SJSA1 (cell line): ENCODE data around the gene ELP2. TPM values are rescaled to one million over a fixed set of nuclear protein-coding genes. Genes with fewer than 3 reads are reported as not detected.
"Not testable (repeated sequence)": the region's sequence is repeated elsewhere in the genome, so short reads cannot be mapped to it uniquely, and the experiment has no call there.

Experiments
- DNase-seq, 2 experiments: peaks; one replicate each; pipeline ENCODE4 v3.0.0-alpha.2; 2015 to 2020; ENCODE audit warnings: low spot score in 2 of 2, low read depth in 1 of 2
- H3K27ac ChIP-seq: fragments of 250-450 bp; sonication (Bioruptor Pico); 2 replicates; pipeline ENCODE4 v1.5.1; 2020; ENCODE audit warnings: mild to moderate bottlenecking, moderate library complexity
- H3K27me3 ChIP-seq: fragments of 250-450 bp; sonication (Bioruptor Pico); replicated peaks from 2 replicates; pipeline ENCODE4 v1.5.1; 2020; ENCODE audit warnings: mild to moderate bottlenecking, moderate library complexity
- H3K36me3 ChIP-seq: fragments of 250-450 bp; sonication (Bioruptor Pico); 2 replicates; pipeline ENCODE4 v1.5.1; 2020; ENCODE audit warnings: mild to moderate bottlenecking
- H3K4me1 ChIP-seq: fragments of 250-450 bp; sonication (Bioruptor Pico); replicated peaks from 2 replicates; pipeline ENCODE4 v1.6.1; 2021; ENCODE audit warnings: mild to moderate bottlenecking
- H3K4me3 ChIP-seq: fragments of 250-450 bp; sonication (Bioruptor Pico); 2 replicates; pipeline ENCODE4 v1.5.1; 2020; ENCODE audit warnings: mild to moderate bottlenecking
- H3K9me3 ChIP-seq: fragments of 250-450 bp; sonication (Bioruptor Pico); replicated peaks from 2 replicates; pipeline ENCODE4 v1.5.1; 2020; ENCODE audit warnings: mild to moderate bottlenecking
- total RNA-seq: library from RNA; depleted of rRNA; stranded (reverse); fragments of >200 nt; shearing (Covaris generic); gene quantifications from 2 replicates; pipeline ENCODE4 v1.2.3, GENCODE V29; 2014

Gene ELP2
- total RNA-seq, 1 experiment from 2014 or later, result 43.3 TPM

DNA sequence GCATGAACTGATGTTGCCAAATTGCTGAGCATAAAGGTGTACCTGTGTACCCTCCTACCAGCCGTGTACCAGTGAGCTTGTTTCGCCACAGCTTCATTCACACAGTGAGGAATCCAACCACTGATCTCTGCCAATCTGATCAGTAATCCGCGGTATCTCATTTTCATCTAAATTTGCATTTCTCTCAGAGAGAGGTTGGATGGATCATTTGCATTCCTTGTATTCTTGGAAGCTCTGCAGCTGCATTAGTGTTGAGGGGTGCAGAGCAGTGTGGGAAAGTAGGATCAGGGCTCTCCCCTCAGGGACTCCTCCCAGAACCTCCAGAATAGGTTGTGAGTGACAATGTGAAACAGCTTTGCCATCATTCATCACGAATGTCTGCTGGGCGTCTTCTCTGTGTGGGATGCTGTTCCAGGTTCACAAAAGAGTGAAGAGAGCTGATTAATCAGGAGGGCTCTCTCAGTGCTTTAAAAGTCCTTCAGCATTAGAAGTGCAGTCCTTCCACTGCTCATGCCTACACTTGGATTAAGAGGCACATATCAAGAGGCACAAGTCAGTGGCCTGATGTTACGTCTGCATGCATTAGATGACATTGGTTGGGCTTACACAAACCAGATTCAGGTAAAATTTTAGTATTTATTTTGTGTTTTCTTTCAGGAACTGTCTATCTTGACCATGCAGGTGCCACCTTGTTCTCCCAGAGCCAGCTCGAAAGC, 65.1 kb downstream of the ELP2 start:
- no peaks in the 10 kb centered on the region for H3K9me3 ChIP-seq
- H3K4me3 ChIP-seq, result no peak overlapping the region
- no peak overlapping the region for H3K27ac ChIP-seq
- H3K36me3 ChIP-seq, result no peaks in the 10 kb centered on the region
- H3K27me3 ChIP-seq, result no peaks in the 10 kb centered on the region
- DNase-seq, result no peak
- H3K4me1 ChIP-seq, result no peaks in the 10 kb centered on the region

DNA sequence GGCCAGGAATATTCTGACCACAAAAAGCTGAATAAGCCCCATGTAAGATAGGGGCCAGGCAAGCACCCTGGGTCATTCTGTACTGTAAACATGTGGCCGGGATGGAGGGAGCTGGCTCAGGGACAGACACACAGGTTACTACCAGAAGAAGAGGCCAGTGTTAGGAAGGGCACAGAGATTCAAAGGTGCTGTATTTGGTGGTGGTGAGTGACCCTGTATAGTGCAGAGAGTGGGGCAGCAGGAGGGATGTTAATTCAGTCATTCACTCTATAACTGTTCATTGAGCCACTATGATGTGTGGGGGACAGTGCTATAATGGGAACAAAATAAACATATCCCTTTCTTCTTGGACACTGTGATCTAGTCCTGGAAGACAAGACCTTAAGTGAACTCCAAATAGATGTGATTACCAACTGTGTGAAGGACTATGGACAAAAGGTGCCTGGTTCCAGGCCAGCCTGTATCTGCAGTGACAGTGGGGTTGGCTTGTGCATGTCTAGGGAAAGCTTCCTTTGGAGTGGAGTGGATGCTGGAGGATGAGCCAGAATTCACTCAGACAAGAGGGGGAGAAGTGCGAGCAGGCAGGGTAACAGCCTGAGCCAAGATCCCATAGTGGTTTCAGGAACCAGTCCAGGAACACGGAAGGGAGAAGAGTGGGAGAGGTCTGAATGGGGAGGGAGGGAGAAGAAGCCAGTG, 65.9 kb downstream of the ELP2 start:
- no peak overlapping the region for H3K27ac ChIP-seq
- H3K4me3 ChIP-seq, result no peak overlapping the region
- H3K4me1 ChIP-seq, result no peaks in the 10 kb centered on the region
- H3K9me3 ChIP-seq, result no peaks in the 10 kb centered on the region
- no peak for DNase-seq
- no peaks in the 10 kb centered on the region for H3K27me3 ChIP-seq
- H3K36me3 ChIP-seq, result no peaks in the 10 kb centered on the region

DNA sequence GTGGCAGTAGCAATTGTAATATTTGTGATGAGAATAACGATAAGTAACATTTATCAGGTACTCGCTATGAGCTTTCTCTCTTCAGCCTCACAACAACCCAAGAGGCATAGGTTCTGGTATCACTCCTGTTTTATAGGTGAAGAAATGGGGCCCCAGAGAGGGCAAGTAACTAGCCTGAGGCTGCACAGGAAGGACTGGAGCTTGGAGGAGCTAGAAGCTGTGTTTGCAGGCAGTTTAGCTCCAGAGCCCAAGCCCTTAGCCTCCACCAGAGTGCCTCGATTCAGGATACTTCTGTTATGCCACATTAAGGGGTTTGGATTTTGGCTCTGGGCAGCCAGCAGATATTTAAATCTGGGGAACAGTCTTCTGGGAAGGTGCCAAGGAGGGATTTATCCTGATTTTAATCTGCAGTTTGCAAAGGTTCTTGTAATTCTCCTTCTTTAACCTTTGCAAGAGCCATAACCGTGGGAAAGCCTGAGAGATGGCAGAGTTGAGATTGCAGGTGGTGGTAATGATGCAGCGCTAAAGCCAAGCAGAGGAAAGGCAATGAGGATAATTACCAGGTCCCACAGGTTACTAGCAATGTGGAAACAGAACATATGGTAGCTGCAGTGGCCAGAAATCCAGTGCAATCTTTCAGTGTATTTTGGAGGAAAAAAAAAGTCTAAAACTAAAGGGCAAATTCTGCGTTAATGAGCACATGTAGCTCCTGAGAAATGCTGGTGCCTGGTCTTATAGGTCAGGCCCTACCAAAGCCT, 66.7 kb downstream of the ELP2 start:
- Histone ChIP-seq H3K36me3 (no peaks in the 10 kb centered on the region), H3K4me3 (no peak overlapping the region), H3K27ac (no peak overlapping the region), H3K9me3 (no peaks in the 10 kb centered on the region), H3K27me3 (no peaks in the 10 kb centered on the region), H3K4me1 (no peaks in the 10 kb centered on the region)
- DNase-seq, result no peak

DNA sequence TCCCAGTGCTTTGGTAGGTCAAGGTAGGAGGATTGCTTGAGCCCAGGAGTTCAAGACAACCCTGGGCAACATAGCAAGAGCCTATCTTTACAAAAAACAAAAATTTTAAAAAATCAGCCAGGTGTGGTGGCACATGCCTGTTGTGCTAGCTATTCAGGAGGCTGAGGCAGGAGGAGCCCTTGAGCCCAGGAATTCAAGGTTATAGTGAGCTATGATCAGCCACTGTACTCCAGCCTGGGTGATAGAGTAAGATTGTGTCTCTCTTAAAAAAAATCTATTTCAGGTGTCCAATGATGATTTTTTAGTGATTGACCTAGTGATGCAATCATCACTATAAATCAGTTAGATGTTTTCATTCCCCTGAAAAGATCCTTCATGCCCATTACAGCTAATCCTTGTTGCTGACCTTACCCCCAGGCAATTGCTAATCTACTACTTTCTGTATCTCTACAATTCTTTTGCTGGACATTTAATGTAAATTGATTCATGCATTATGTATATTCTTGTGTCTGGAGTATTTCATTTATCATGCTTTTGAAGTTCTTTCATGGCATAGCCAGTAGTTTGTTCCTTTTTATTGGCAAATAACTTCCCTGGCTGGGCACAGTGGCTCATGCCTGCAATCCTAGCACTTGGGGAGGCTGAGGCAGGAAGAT, 67.9 kb downstream of the ELP2 start:
- H3K4me1 ChIP-seq, result no peaks in the 10 kb centered on the region
- no peak overlapping the region for H3K4me3 ChIP-seq
- no peaks in the 10 kb centered on the region for H3K36me3 ChIP-seq
- H3K27me3 ChIP-seq, result no peaks in the 10 kb centered on the region
- DNase-seq, result no peak
- no peaks in the 10 kb centered on the region for H3K9me3 ChIP-seq
- no peak overlapping the region for H3K27ac ChIP-seq

DNA sequence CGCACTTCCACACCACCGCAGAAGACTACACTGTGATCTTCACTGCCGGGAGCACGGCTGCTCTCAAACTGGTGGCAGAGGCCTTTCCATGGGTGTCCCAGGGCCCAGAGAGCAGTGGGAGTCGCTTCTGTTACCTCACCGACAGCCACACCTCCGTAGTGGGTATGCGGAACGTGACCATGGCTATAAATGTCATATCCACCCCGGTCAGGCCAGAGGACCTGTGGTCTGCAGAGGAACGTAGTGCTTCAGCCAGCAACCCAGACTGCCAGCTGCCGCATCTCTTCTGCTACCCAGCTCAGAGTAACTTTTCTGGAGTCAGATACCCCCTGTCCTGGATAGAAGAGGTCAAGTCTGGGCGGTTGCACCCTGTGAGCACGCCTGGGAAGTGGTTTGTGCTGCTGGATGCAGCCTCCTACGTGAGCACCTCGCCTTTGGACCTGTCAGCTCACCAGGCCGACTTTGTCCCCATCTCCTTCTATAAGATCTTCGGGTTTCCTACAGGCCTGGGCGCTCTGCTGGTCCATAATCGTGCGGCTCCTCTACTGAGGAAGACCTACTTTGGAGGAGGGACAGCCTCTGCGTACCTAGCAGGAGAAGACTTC, 70.1 kb downstream of the ELP2 start:
- no peaks in the 10 kb centered on the region for H3K9me3 ChIP-seq
- no peaks in the 10 kb centered on the region for H3K36me3 ChIP-seq
- H3K4me1 ChIP-seq, result no peaks in the 10 kb centered on the region
- H3K4me3 ChIP-seq, result no peak overlapping the region
- H3K27ac ChIP-seq, result no peak overlapping the region
- DNase-seq, result no peak
- no peaks in the 10 kb centered on the region for H3K27me3 ChIP-seq

DNA sequence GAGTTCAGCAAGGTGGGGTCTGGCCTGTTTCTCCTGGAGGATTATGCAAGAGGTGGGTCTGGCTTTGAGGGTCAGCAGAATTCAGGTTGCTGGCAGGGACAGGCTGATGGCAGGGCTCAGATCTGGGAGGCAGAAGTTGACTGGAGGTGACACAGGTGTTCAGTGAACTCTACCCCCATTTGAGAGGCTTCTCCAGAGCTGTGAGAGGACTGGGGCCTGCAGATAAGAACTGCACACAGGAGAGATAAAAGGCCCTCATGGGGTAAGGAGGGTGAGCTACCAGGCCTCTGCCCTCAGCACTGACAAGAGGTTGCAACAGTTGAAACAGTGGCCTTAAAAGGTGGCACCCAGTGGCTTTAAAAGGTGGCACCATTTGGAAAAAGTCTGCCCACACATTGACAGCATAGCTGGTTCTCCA, 70.7 kb downstream of the ELP2 start:
- DNase-seq, result no peak
- Histone ChIP-seq H3K27ac (no peak overlapping the region), H3K27me3 (no peaks in the 10 kb centered on the region), H3K4me3 (no peak overlapping the region), H3K9me3 (no peaks in the 10 kb centered on the region), H3K36me3 (no peaks in the 10 kb centered on the region), H3K4me1 (no peaks in the 10 kb centered on the region)

DNA sequence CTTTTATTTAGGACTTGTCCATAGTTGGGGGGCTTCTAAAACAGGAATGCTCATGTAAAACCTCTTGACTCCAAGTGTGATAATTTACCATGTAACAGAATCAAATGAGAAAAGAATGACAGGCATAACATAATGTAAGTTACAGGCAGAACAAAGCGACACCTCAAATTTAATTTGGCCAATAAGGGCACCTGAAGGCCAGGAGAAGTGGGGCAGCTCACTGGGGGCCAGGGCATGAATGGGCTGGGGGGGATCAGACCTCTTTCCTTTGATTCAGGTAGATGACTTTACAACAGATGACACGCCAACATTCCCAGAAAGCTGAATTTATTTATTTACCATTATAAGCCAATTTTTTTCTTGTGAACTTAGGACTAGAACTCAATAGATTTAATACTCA, 72.1 kb downstream of the ELP2 start:
- Histone ChIP-seq H3K27me3 (no peaks in the 10 kb centered on the region), H3K4me3 (no peak overlapping the region), H3K9me3 (no peaks in the 10 kb centered on the region), H3K36me3 (no peaks in the 10 kb centered on the region), H3K4me1 (no peaks in the 10 kb centered on the region), H3K27ac (no peak overlapping the region)
- no peak for DNase-seq

DNA sequence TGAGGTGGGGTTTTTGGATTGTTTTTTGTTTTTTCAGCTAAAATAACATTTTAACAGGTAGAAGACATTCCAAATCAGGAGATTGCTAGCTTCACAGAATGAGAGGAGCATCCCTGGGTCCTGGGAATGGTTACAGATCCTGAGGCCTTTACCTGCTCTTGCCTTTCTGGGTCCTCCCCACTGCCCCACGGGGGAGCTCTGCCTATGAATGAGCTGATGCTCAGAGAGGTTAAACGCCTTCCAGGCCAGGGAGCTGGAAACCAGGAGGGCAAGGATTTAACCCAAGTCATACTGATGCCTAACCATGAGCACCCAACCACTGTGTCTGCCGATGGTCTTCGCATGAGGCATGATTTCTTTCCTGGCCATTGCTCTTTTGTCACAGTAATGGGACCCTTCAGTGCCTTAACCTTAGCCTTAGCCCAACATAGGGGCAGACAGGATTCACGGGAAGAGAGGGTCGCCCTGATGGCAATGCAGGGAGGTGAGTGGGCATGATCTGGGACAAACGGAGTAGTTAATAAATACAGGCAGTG, 73.7 kb downstream of the ELP2 start:
- Histone ChIP-seq H3K4me1 (no peaks in the 10 kb centered on the region), H3K9me3 (no peaks in the 10 kb centered on the region), H3K27me3 (no peaks in the 10 kb centered on the region), H3K36me3 (no peaks in the 10 kb centered on the region), H3K4me3 (no peak overlapping the region), H3K27ac (no peak overlapping the region)
- DNase-seq, result no peak

DNA sequence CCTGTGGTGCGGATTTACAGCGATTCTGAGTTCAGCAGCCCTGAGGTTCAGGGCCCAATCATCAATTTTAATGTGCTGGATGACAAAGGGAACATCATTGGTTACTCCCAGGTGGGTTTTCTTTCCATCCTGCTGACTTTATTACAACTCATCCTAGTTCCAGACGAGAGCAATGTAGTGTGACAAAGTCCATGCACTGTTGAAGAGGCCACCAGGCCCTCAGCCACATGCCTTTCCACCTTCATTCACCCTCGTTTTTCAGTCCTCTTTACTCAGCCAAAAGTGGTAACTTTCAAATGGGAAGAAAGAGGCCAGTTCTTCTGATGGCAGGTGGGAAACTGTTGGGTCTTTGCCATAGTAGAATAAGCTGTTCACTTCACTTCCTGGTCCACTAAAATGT, 75.5 kb downstream of the ELP2 start:
- no peaks in the 10 kb centered on the region for H3K4me1 ChIP-seq
- H3K9me3 ChIP-seq, result peaks cover 3% of the 10 kb centered on the region; the same call in 1 of the 2 replicates
- no peaks in the 10 kb centered on the region for H3K36me3 ChIP-seq
- no peak overlapping the region for H3K27ac ChIP-seq
- no peak overlapping the region for H3K4me3 ChIP-seq
- no peaks in the 10 kb centered on the region for H3K27me3 ChIP-seq
- DNase-seq, result no peak

DNA sequence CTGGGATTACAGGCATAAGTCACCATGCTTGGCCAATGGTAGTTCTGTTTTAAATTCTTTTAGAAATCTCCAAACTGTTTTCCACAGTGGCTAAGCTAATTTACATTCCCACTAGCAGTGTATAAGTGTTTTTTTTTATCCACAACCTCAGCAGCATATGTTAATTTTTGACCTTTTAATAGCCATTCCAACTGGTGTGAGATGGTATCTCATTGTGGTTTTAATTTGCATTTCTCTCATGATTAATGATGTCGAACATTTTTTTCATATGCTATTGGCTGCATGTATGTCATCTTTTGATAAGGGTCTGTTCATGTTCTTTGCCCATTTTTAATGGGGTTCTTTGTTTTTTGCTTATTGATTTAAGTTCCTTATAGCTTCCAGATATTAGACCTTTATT, 77.6 kb downstream of the ELP2 start:
- H3K9me3 ChIP-seq, result peaks cover 3% of the 10 kb centered on the region; the same call in 1 of the 2 replicates
- H3K27me3 ChIP-seq, result no peaks in the 10 kb centered on the region
- no peak for DNase-seq
- H3K4me1 ChIP-seq, result no peaks in the 10 kb centered on the region
- H3K4me3 ChIP-seq, result no peak overlapping the region
- H3K27ac ChIP-seq, result no peak overlapping the region
- H3K36me3 ChIP-seq, result no peaks in the 10 kb centered on the region

DNA sequence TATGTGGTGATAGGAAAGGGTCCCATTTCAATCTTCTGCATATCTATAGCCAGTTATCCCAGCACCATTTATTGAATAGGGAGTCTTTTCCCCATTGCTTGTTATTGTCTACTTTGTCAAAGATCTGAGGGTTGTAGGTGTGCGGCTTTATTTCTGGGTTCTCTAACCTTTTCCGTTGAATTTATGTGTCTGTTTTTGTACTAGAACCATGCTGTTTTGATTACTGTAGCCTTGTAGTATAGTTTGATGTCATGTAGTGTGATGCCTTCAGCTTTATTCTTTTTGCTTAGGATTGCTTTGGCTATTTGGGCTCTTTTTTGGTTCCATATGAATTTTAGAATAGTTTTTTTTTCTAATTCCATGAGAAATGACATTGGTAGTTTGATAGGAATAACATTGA, 78.3 kb downstream of the ELP2 start:
- H3K27me3 ChIP-seq, H3K27ac ChIP-seq, H3K4me1 ChIP-seq, DNase-seq, H3K4me3 ChIP-seq, H3K36me3 ChIP-seq, H3K9me3 ChIP-seq: not testable (repeated sequence)

DNA sequence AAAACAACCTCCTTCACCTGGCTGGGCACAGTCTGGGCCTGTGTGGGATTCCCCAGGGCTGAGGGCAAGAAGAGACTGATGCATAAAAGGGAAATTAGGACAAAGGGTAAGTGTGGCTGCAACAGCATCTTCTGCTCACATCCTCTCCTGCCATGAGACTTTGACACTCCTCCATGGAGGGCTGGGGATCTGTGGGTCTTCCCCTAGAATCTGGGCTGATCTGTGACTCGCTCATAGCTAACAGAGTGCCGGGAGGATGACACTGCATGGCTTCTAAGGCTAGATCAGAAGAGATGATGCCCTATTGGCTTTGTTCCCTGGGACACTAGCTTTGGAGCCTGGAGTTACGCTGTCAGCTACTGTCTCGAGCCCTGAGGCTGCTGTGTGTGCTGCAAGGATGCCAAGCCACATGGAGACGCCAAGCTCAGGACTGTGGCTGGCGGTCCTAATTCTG, 81.9 kb downstream of the ELP2 start:
- H3K4me3 ChIP-seq, result no peak overlapping the region
- no peaks in the 10 kb centered on the region for H3K36me3 ChIP-seq
- no peaks in the 10 kb centered on the region for H3K27me3 ChIP-seq
- H3K4me1 ChIP-seq, result no peaks in the 10 kb centered on the region
- peaks cover 3% of the 10 kb centered on the region; the same call in 1 of the 2 replicates for H3K9me3 ChIP-seq
- DNase-seq, result no peak
- H3K27ac ChIP-seq, result no peak overlapping the region
